ENCODE data around the gene SLC35G2.

The SLC35G2 gene

GRCh38 chr3:136838641-136839555 is 20.0 kb downstream of the SLC35G2 start:
- TF ChIP-seq CTCF (IDR thresholded peaks at IDR 0.05; ENCODE audit: low read length, missing control alignments), result no peak
- peak; percentile 65 for DNase-seq (ENCODE audit: low read depth)
- H3K4me3 ChIP-seq (replicated peaks; ENCODE audit: low read depth, low read length), result no peak overlapping the region

- no peak for TF ChIP-seq CTCF (IDR thresholded peaks at IDR 0.05; ENCODE audit: low read length, missing control alignments)
- no peak overlapping the region for H3K4me3 ChIP-seq (replicated peaks; ENCODE audit: low read depth, low read length)
- DNase-seq (ENCODE audit: low read depth), result no peak
These were observed 20.6 kb downstream of the SLC35G2 start for GRCh38 chr3:136839556-136839931.

- no peak for TF ChIP-seq CTCF (IDR thresholded peaks at IDR 0.05; ENCODE audit: low read length, missing control alignments)
- no peak overlapping the region for H3K4me3 ChIP-seq (replicated peaks; ENCODE audit: low read depth, low read length)
These were observed 21.3 kb downstream of the SLC35G2 start for GRCh38 chr3:136840252-136840651.

DNA sequence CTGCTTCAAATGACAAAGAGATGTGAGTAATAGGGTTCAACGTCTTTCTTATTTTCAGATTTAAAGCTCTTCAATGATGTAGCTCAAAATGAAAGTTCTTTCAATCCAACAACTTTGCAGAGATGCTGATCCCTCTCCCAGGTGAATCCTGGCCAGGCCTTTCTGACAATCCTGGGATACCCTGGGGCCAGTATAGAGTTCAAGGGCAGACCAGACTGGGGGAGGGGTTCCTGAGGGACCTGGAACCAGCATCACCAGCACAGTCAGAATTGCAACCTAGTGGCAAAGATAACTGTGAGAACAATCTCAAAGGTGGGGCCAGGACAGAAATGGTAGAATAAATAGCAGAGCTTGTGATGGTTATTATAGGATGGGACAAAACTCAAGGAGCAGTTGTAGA is 23.4 kb downstream of the SLC35G2 start:
- H3K4me3 ChIP-seq (replicated peaks; ENCODE audit: low read depth, low read length), result no peak overlapping the region
- no peak for DNase-seq (ENCODE audit: low read depth)
- no peak for TF ChIP-seq CTCF (IDR thresholded peaks at IDR 0.05; ENCODE audit: low read length, missing control alignments)

More at GRCh38 chr3:136840252-136840651, 21.3 kb downstream of the SLC35G2 start:
- DNase-seq (ENCODE audit: low read depth), result no peak

GRCh38 chr3:136844724-136845123 is 25.8 kb downstream of the SLC35G2 start:
- peak; percentile 64 for DNase-seq (ENCODE audit: low read depth)
- H3K4me3 ChIP-seq (replicated peaks; ENCODE audit: low read depth, low read length), result no peak overlapping the region
- no peak for TF ChIP-seq CTCF (IDR thresholded peaks at IDR 0.05; ENCODE audit: low read length, missing control alignments)

DNA sequence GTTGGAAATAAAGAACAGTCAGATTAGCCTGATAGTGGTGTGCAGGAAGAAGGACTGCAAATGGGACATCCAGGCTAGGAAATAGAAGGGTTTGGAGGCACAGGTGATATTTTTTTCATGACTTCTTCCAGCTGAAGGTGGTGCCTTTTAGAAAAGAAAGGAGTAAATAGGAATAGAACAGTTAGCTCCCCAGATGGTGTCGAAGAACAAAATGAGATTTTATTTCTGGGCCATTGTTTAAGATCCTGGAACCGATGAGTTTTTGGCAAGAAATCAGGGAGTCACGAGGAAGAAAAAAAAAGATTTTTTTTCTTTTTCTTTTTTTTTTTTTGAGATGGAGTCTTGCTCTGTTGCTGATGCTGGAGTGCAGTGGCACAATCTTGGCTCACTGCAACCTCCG is 33.3 kb downstream of the SLC35G2 start:
- no peak overlapping the region for H3K4me3 ChIP-seq (replicated peaks; ENCODE audit: low read depth, low read length)
- no peak for DNase-seq (ENCODE audit: low read depth)
- no peak for TF ChIP-seq CTCF (IDR thresholded peaks at IDR 0.05; ENCODE audit: low read length, missing control alignments)

DNA sequence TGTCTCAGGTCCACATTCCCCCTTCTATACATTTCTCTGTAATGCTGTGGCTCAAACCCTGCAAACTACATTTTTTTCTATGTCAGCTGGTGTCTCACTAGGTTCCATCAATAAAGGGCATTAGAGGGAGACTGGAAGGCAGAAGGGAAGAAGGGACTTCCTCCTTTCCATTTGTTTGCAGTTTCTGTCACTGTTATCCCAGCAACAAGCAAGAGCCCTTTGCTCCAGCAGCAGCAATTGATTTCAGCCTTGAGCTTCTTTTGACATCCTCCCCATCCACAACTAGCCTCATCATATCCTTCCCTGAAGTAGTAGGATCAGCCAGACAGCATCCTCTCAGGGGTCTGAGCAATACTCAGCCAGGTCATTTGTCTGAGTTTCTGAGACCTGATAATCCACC is 37.7 kb downstream of the SLC35G2 start:
- H3K4me3 ChIP-seq (replicated peaks; ENCODE audit: low read depth, low read length), result no peak overlapping the region
- TF ChIP-seq CTCF (IDR thresholded peaks at IDR 0.05; ENCODE audit: low read length, missing control alignments), result no peak
- no peak for DNase-seq (ENCODE audit: low read depth)

Data from fibroblast of pulmonary artery (primary cell).